Fibroblast of peridontal ligament (primary cell): ENCODE results near the gene RHEBL1.

Source experiments
- DNase-seq: peaks from one replicate; pipeline ENCODE4 v3.0.0-alpha.2; 2010; ENCODE audit errors: extremely low read depth

RHEBL1 gene, protein sequence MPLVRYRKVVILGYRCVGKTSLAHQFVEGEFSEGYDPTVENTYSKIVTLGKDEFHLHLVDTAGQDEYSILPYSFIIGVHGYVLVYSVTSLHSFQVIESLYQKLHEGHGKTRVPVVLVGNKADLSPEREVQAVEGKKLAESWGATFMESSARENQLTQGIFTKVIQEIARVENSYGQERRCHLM

DNA sequence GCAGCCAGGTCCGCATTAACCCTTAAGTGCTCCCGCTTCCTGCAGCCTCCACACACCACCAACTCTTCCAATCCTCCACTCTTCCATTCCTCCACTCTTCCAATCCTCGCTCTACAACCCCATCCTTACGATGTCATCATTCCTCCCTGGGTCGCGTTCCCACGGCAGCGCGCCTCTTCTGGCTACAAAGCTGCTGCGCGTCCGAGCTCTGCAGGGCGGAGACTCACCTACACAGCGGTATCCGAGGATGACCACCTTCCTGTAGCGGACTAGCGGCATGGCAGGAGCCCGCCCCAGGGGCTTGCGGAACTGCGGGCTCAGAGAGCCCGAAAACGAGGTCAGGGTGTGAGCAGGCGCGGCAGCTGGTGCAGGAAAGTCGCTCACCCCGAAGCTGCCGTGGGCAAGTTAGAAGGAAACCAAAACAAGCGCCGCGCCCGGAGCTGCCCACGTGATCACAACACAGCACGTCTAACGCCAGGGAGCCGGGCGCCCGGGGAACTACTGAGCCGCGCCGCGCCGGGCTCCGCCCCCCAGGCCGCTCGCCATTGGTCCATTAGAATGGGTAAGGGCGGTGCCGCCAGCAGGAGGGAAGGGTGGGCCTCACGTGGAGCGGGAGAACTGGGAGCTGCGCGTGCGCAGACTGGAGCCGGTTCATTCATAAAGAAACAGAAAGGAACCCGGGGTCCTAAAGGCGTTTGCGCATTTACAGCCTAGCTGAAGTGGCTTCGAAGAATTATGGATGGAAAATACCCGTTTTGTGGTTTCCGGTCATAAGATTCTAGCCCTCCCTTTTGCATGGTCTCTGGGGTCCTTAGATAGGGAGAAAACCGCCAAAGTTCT lies at the start of gene RHEBL1:
Gene RHEBL1 (minus strand): TSS at position 473 of the 840 bp plus-strand sequence. CDS start 194 bp downstream, at position 279.
- peak; percentile 92 for DNase-seq

DNA sequence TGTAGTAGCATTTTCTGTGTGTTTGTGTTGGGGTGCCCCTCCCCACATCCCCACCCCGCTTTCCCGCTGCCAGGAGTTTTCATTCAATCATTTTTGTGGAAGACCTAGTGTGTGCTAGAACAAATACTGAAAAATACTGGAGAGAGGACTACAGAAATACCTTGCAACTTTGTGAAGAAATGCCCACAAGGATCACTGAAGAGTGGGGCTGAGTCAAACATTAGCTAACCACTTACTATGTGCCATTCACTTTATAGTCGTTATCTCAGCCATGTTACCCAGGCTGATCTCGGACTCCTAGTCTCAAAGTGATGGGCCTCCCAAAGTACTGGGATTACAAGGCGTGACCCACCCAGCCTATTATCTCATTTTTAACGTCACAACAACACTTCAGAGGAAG lies 41.4 kb upstream of the RHEBL1 start:
- DNase-seq = no peak

DNA sequence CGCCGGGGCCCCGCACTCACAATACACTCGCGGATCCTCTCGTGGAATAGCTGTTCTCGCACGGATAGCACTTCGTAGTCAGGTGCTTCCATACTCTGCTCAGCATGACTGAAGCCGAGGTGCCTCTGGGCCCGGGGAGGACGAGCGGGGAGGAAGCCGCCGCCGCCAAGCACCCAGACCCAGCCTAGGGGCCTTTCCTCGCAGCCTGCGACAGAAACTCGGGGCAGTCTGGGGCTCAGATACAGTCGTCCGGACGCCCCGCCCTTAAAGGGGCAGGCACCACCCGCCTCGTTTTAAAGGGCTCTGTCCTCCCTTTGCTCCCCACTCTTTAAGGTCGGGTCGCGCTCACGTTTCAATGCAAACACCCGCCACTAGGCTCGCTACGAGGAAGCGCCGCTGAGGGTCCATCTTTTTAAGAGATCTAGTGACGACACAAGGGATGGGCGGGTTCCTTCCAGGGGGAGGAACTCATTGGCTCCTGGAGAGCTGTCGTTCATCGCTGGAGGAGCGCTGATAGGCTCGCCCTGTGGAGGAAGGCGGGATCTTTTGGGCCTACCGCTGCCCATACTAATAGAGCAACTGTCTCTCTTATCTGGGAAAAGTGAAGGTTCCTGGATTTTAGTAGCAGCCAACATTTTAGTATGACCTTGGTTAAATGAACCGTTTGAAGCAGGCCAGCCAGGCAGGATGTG lies 40.8 kb upstream of the RHEBL1 start, which contains the start of gene LMBR1L:
Gene LMBR1L (minus strand): TSS at position 384 of the 692 bp plus-strand sequence. CDS start 292 bp downstream, at position 92.
- peak; percentile 99 for DNase-seq

DNA sequence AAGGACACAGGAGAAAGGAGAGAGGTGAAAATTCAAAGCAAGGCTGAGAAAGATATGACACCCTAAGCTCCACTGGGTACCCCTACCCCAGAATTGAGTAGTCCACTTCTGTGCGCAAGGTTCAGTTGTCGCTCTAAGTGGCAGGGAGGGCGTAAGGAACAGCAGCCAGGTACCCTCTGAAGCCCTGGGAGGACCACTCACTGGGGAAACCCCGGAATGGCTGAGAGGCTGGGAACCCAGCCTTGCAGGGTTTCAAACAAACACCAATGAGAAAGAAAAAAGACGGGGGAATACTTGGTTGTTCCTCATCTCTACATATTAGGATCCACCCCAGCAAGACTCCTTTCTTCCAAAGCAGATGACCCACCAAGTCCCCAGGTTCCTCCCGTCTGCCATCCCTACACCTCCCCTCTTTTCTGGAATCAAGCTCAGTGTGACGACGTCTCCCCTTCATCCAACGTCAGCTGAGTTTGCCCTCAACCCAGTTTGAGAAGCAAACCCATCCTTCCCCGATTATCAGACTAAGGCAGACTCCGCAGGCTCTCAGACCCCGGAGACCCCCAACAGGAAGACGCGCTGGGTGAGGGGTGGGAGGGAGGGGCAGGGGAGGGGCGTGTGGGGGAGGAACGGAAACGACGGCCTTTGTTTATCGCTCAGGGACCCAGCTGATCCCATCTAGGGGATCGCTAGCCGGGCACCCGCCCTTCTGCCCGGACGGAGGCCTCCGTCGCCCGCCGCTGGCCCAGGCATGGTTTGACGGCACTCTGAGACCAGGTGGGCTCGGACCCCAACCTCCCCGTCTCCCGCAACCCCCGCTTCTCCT lies 40.1 kb upstream of the RHEBL1 start:
- no peak for DNase-seq

DNA sequence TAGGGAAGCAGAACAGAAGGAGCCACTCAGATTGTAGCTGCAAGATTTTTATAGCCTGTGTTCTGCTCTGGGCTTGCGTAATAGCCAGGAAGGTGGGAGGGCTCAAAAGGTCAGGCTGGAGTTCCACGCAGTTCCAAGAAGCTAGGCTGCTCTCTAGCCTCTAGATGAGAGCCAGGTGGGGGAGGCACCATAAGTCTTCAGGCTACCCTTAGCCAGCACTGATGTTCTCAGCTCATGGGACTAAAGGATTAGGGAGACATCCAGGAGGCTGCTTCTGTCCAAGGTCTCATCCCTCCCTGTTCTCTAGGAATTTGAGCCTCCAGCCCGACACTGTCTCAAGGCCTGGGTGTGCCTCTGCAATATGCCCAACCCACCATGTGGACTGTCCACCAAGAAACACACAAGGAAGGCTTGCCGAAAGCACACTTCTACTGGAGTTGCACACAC lies 39.2 kb upstream of the RHEBL1 start:
- DNase-seq = peak; percentile 33

DNA sequence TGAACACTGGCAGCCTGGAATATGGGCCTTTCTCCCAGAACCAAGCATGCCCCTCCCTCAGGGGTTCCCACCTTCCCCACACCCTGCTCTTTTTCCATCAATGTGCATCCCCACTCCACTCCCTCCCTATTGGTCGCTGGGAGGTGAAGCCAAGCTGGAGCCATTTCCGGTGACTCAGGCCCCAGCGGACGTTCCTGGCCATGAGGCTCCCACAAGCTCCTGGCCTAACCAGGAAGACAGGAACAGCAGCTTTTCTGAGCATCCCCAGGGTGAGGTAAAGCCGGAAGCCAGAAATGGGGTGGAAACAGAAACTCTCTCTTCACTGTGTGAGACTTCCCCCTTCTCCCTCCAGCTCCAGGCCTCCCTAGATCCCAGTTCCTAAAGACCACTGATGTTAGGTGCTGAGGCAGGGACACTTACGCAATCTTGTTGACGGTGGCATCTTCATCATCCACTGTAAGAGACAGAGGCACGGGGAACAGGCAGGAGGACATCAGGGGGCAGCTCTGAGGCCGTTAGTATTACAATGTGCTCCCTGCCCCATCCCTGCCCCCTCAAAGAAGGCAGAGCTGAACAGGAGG lies 35.8 kb upstream of the RHEBL1 start:
- DNase-seq = no peak

DNA sequence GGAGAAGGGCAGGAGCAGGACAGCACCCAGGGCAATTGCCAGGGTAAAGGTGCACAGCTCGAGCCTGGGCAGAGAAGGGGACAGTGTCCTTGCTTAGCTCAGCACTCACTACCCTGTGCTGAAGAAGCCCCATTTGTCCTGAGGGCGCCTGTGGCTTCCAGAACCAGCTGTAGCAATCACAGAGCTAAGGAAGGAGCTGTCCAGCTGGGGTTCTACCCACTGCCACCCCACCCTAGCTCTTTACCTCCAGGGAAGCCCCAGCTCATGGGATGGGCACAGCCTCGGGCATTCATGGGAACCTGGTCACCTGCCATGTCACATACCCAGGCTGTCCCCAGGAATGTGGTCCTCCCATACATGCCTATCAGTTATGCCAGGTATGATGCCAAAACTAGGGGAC lies 35.0 kb upstream of the RHEBL1 start:
- DNase-seq = no peak

DNA sequence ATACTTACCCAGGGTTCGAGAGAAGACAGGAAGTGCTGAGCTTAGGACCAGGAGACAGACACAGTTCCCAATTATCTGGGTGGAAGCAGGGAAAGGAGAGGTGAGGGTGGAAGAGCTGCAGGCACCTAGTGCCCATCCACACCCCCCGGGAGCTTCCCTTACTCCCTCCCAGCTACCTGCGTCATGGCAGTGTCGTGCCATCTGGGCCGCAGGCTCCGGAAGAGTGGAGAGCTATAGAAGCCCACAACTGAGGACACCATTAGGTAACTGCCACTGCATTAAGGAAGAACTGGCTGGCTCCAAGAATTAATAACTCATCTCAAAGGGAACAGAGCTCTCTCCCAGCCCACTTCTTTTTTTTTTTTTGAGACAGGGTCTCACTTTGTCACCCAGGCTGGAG lies 30.6 kb upstream of the RHEBL1 start:
- no peak for DNase-seq

DNA sequence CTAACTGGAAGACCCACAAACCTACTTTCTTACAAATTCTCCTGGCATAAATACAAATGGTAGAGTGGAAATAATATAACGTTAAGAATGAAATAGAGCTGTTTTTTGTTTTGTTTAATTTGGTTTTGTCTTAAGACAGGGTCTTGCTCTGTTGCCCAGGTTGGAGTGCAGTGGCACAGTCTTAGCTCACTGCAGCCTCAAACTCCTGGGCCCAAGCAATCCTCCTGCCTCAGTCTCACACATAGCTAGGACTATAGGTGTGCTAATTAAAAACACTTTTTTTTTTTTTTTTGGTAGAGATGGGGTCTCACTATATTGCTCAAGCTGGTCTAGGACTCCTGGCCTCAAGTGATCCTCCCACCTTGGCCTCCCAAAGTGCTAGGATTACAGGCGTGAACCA lies 28.9 kb upstream of the RHEBL1 start:
- no peak for DNase-seq

DNA sequence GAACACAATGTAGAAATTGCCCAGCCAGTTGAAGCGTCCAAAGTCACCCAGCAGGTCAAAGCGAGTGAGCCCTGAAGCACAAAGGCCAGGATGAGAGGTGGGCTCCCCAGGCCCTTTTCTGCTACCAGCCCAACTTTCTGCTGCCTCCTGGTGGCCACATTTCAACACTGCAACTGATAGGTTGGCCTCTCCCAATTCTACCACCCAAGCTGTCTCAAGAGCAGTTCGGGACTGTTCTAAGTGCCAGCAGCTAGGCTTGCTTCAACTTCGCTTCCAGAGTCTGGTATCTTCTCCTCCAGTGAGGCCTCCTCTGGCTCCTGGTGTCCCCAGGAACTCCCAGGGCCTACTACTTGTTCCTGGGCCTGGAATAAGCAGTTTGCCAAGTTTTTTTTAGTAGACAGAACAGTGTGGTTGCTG lies 28.3 kb upstream of the RHEBL1 start:
- DNase-seq = peak; percentile 46

DNA sequence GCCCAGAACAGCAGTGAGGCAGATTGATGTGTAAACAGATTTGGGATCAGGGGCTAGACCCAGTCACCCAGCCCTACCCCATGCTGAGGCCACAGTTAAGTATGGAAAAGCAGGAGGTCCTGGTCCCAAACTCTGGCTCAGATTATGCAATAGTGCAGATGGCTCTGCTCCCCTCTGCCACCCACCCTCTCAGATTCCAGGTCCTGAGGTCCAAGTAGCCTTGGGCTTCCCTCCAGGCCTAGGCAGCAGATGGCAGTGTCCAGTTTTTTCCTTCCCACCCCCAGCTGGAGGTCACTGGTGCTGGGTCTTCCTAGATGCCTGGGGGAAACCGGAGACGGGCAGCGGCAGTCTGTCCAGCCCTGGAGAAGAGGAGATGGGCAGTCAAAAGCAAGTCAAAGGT lies 27.6 kb upstream of the RHEBL1 start:
- DNase-seq = no peak

DNA sequence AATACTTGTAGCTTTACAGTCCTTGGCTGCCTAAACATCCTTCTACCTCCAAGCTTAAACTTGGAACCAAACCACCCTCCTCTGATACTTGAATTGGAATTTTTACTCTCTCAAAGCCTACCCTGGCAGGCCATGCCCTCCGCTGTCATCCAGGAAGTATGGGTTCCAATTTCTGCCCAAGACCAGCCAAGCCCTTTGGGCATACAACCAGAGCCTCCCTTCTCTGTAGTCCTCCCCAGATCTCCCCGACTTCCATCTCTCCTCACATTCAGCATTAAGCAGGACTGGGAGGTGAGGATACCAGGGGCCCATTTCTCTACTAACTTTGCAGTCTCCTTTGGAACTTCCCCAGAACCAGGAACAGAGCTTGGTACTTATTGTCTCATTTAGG lies 25.2 kb upstream of the RHEBL1 start:
- no peak for DNase-seq

DNA sequence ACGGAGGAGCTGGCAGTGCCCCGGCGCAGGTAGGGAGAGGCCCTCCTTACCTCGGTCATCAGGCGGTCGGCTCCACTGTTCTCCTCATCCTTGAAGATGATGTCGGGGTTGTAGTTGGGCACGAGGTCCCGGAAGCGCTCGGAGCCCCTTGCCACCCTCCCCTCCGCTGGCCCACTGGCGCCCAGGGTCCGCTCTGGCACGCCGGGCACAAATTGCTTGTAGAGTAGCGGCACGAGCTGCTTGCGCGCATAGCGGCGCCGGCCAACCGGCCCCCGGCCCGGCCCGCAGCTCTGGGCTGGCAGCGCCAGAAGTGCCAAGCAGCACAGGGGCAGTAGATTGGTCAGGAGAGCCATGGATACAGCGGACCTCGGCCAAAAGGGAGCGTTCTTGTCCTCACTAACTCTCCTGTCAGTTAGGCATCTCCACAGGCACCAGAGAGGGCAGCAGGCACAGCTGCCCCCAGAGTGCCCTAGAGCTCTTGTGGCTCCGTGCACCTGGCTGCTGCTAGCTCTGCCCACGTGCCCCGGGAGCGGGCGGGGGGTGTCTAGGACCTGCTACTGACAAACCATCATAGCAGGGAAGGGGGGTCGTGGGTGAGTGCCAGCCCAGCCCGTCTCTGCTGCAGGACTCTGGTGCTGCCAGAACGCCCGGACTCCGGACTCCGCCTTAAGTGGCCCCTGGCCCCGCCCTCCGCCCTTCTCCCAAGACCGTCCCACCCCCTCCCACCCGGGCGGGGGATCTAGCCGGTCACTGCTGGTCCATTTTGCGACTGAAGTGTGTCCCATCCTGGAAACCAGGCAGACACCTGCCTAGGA lies 24.6 kb upstream of the RHEBL1 start, which contains the start of gene DHH:
Gene DHH (minus strand): TSS at position 642 of the 815 bp plus-strand sequence. CDS start 289 bp downstream, at position 353.
- no peak for DNase-seq

DNA sequence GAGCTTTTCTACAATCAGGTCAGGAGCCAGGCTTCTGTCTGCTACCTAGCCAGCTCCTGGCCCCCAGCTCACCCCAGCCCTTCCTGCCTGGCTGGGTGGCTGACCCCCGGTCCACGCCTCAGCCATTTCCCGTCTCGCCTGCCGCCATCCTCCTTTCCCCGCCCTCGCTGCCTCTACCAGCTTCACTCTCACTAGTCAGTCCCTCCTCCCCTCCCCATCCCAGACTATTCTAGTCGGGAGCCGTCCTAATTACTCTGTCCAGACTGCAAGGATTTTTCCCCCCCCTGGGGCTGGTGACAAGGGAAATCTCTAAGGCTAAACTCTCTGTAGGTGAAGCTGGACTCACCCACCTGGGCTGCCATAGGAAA lies 24.0 kb upstream of the RHEBL1 start:
- DNase-seq = no peak

DNA sequence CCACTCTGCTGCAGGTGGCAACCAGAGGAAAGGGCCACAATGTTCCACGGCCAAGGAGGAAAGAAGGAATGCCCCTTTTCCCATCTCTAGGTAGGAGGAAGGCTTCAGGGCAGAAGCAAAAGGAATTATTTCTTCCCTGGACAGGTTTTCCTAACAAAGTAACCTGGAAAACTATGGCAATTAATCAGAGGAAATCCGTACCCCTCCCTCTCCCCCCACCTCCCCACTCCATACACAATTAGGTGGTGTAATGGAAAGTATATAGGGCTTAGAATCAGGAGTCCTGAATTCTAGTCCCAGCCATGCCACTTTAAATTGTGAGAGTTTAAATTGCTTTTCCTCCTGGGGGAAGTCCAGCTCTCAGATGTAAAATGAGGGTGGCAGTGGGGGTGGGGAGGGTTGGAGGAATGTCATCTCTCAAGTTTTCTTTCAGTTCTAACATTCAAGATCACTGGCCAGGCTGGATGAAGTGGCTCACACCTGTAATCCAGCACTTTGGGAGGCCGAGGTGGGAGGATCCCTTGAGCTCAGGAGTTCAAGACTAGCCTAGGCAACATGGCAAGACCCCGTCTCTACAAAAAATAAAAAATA lies 23.1 kb upstream of the RHEBL1 start:
- no peak for DNase-seq

DNA sequence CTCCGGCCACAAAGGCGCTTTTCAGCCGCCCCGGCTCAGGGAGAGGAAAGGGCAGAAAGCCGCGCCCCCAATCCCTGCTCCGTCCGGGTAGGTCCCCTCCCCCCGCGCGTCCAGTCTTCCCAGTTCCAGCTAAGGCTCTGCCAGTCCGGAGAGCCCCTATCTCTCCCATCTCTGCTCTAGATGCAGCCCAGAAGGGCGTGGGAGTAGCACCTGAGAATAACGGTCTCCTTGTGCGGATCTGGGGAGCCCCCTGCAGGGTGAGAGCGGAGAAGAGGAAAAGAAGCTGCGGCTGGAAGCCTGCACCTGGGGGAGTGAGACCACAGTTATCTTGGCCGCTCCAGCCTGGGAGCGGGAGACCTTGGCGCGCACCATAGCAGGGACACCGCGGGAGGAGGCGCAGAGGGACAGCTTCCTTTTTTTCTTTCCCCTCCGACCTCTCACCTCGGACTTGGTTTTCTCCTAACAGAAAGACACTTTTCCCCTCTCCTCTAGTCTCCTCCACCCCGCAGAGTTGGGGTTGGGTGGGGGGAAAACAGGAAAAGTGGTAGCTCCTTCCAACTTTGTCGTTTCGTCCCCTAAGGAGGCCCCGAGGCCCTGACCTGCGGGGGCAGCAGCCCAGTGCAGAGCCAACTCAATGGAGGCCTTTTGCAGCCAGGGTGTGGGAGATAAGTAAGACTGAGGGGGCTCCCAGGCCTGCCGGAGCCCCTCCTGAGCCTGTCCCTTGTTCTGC lies 22.5 kb upstream of the RHEBL1 start:
- peak; percentile 33 for DNase-seq

DNA sequence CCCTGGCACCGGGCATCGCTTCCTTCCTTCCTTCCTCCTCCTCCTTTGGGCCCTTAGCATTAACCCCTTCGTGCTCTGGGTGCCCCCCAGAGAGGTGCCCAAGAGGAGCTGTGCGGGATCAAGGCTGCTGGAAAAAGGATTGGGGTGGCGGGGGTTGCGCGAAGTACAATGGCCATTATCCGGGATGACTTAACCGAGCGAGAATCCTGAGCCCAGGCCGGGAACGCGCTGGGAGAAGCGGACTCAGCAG lies 22.0 kb upstream of the RHEBL1 start:
- DNase-seq = no peak

DNA sequence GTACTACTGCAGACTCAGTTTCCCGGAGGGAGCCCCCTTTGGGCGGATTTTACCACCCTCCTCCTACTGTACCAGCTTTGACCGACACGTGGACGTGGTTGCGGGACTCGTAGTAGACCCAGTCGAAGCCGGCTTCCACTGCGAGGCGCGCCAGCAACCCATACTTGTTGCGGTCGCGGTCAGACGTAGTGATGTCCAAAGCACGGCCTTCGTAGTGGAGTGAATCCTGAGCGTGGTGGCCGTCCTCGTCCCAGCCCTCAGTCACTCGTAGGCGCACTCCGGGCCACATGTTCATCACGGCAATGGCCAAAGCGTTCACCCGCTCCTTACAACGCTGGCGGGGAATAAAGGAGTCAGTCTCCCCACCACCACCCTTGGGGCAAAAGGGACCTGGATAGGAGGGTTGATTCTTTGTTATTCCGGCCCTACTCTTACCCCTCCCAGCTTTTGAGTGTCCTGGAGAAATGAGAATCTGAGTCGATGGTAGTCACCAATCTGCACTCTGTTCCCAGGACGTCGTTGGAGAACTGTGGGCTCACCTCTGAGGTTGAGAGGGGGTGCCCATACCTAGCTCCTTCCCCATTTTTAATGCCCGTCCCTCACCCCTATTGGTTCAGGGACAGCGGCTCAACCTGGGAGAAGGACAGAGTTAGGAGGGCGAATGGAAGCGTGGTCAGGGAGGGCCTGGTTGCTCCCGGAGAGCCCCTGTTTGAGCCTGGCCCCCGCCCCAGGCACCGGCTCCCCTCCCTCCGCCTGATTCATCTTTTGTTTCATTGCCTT lies 21.5 kb upstream of the RHEBL1 start:
- DNase-seq = no peak
